BLaER1 (cell line): ENCODE data around the gene C1orf167.

ENCODE experiments used
- H3K27ac ChIP-seq: shearing (Covaris generic); formaldehyde crosslinking; 2 replicates; pipeline ENCODE4 v1.8.1; 2022
- H3K27me3 ChIP-seq: shearing (Covaris generic); formaldehyde crosslinking; 2 replicates; pipeline ENCODE4 v1.8.1; 2022
- H3K36me3 ChIP-seq: shearing (Covaris generic); formaldehyde crosslinking; 2 replicates; pipeline ENCODE4 v1.8.1; 2022
- H3K4me1 ChIP-seq: shearing (Covaris generic); formaldehyde crosslinking; 2 replicates; pipeline ENCODE4 v1.8.1; 2022
- H3K4me2 ChIP-seq: shearing (Covaris generic); formaldehyde crosslinking; 2 replicates; pipeline ENCODE4 v1.8.1; 2022
- H3K4me3 ChIP-seq: shearing (Covaris generic); formaldehyde crosslinking; 2 replicates; pipeline ENCODE4 v1.8.1; 2022
- H3K9ac ChIP-seq: shearing (Covaris generic); formaldehyde crosslinking; 2 replicates; pipeline ENCODE4 v1.8.1; 2022
- H3K9me3 ChIP-seq: shearing (Covaris generic); formaldehyde crosslinking; 2 replicates; pipeline ENCODE4 v1.8.1; 2022
- H4K20me1 ChIP-seq: shearing (Covaris generic); formaldehyde crosslinking; 2 replicates; pipeline ENCODE4 v1.8.1; 2022
- Cebpa-rat ChIP-seq: shearing (Covaris generic); IDR thresholded peaks from 2 replicates; pipeline ENCODE4 v1.8.1; 2022

Gene C1orf167

DNA sequence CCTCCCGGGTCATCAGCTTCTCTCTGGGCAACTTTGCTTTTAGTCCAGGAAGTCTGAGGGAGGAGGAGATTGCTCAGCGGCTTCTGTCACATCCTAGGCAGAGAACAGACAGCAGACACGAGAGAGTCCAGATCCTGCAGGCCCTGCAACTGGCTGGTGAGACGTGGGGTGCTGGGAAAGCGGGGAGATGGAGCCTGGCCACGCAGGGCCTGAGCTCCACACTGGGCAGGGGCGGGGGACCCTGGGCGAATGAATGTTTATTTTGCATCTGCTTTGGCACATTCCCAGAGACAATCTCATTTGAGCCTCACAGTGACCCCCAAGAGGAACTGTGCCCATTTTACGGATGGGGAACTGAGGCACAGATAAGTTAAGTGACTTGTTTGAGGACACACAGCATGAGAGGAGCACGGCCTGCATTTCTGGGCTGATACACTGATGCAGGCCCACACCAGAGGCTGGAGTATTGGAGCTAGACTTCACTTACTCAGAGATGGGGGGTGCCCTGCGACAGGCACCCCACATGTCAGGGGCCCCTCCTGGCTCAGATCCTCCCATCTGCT, 9.6 kb downstream of the C1orf167 start:
- no peaks in the 10 kb centered on the region for H3K9me3 ChIP-seq
- H4K20me1 ChIP-seq: no peaks in the 10 kb centered on the region
- TF ChIP-seq Cebpa-rat: no peak
- H3K27me3 ChIP-seq: no peaks in the 10 kb centered on the region
- no peak overlapping the region for H3K4me3 ChIP-seq
- no peak overlapping the region for H3K9ac ChIP-seq
- H3K4me2 ChIP-seq: peak overlapping the region; percentile 30; the same call in 1 of the 2 replicates
- H3K27ac ChIP-seq: 0 out of 2 replicates have a peak overlapping the region, but pooled peaks have one; percentile 30
- peaks cover 21% of the 10 kb centered on the region for H3K4me1 ChIP-seq
- no peaks in the 10 kb centered on the region for H3K36me3 ChIP-seq

DNA sequence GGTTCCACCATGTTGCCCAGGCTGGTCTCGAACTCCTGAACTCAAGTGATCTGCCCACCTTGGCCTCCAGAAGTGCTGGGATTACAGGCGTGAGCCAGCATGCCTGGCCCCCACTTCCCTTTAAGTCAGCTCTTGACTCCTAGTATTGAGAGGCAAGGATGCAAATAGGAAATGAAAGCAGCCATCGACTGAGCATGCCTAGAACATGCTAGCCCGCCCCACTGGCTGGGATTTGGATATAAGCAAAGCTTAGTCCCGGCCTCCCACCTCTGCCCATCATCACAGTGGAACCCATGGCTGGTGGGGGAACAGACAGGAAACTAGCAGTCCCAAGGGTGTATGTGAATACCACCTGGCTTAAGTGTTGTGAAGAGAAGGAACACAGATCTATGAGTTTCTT, 10.5 kb downstream of the C1orf167 start:
- Histone ChIP-seq H3K4me3 (no peak overlapping the region), H4K20me1 (no peaks in the 10 kb centered on the region), H3K4me2 (peak overlapping the region; percentile 30), H3K4me1 (peaks cover 21% of the 10 kb centered on the region), H3K36me3 (no peaks in the 10 kb centered on the region), H3K9ac (no peak overlapping the region), H3K27ac (0 out of 2 replicates have a peak overlapping the region, but pooled peaks have one; percentile 30), H3K9me3 (no peaks in the 10 kb centered on the region), H3K27me3 (no peaks in the 10 kb centered on the region)
- no peak for TF ChIP-seq Cebpa-rat

DNA sequence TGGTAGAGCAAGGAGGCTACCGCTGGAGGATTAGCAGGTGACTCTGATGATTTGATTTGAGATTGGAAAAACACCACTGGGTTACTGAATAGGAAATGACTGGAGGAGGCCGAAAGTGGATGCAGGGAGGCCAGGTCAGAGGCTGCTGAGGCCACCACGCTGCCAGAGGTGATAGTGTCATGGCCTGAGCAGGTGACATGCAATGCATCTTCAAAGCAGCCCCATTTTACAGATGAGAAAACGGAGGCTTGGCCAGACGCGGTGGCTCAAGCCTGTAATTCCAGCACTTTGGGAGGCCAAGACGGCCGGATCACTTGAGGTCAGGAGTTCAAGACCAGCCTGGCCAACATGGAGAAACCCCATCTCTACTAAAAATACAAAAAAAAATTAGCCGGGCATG, 12.8 kb downstream of the C1orf167 start:
- no peak overlapping the region for H3K4me2 ChIP-seq
- H3K27me3 ChIP-seq: no peaks in the 10 kb centered on the region
- H4K20me1 ChIP-seq: no peaks in the 10 kb centered on the region
- H3K27ac ChIP-seq: no peak overlapping the region
- H3K4me3 ChIP-seq: no peak overlapping the region
- H3K9ac ChIP-seq: no peak overlapping the region
- TF ChIP-seq Cebpa-rat: no peak
- no peaks in the 10 kb centered on the region for H3K36me3 ChIP-seq
- H3K4me1 ChIP-seq: peaks cover 10% of the 10 kb centered on the region
- H3K9me3 ChIP-seq: no peaks in the 10 kb centered on the region

DNA sequence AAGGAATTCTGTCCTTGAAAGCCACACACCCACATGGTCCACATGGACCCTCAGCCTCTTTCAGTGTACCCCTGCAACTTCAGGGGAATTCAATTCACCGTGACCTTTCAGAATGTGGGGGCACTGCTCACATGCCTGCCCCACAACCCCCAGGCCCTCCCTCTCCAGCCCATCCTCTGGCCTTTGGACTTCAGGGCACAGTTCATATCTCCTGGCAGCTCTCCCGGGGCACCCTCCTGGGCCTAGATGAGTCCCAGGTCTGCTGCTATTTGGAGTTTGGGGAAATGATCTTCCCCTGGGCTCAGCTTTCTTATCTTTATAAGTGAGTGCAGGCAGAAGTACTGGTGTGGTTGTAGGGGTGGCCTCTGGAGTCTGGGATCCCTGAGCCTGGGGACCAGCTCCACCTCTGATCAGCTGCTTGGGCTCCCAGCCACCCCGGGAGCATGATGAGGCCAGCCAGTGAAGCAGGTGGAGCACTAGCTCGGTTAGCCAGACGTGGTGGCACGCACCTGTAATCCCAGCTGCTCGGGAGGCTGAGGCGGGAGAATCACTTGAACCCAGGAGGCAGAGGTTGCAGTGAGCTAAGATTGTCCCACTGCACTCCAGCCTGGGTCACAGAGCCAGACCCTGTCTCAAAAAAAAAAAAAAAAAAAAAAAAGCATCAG, 15.8 kb downstream of the C1orf167 start:
- Histone ChIP-seq H3K27ac (no peak overlapping the region), H3K9me3 (no peaks in the 10 kb centered on the region), H3K9ac (no peak overlapping the region), H3K4me3 (no peak overlapping the region), H3K27me3 (no peaks in the 10 kb centered on the region), H3K4me2 (no peak overlapping the region), H3K36me3 (no peaks in the 10 kb centered on the region), H3K4me1 (no peaks in the 10 kb centered on the region; the same call in 1 of the 2 replicates), H4K20me1 (no peaks in the 10 kb centered on the region)
- TF ChIP-seq Cebpa-rat: no peak

DNA sequence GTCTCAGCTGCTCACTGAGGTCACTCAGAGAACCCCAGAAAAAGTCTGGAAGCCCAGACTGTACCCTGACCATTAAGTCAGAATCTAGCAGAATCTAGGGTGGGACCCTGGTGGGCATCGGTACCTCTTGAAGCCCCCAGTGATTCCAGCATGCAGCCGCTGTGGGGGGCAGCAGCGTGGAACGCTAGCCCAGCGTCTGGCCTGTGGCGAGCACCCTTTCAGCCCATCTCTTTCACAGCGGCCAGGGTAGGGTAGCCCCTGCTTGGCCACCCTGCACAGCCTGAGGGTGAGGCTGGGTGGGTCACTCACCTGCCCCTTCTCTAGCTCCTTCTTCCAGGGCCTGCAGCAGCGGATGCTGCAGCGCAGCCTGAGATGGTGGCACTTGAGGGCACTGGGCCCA, 16.3 kb downstream of the C1orf167 start:
- Histone ChIP-seq H4K20me1 (no peaks in the 10 kb centered on the region), H3K4me3 (no peak overlapping the region), H3K27ac (no peak overlapping the region), H3K36me3 (no peaks in the 10 kb centered on the region), H3K4me2 (no peak overlapping the region), H3K9me3 (no peaks in the 10 kb centered on the region), H3K9ac (no peak overlapping the region), H3K4me1 (no peaks in the 10 kb centered on the region), H3K27me3 (no peaks in the 10 kb centered on the region)
- TF ChIP-seq Cebpa-rat: no peak

GRCh38 chr1:11778844-11779623, 17.0 kb downstream of the C1orf167 start:
- no peak overlapping the region for H3K4me2 ChIP-seq

DNA sequence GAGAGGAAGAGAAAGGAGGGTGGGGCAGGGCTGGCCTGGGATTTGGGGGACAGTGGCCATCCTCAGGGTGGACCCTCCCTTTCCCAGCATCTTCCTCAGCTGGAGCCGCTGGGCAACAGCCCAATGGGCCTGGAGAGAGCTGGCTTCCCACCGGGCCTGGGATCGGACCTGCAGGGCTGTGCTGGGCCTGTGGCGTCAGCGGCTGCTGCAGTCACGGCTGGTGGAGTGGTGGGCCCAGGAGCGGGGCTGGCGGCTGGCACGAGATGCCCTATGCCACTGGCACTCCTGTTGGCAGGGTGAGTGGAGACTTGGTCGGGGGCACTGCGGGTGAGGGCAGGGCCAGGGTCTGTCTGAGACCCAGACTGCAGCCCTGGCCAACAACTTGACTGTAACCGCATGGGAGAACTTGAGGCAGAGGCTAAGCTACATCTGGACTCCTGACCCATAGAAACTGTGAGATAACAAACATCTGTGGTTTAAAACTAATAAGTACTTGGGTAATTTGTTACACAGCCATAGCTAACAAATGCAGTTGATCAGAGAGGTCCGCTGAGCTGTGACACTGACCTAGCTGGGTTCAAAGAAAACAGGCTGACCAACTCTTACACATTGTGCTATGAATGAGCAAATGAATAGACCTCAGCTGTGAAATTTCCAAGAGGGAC, 17.9 kb downstream of the C1orf167 start:
- H3K36me3 ChIP-seq: no peaks in the 10 kb centered on the region
- no peaks in the 10 kb centered on the region for H3K27me3 ChIP-seq
- H3K4me3 ChIP-seq: no peak overlapping the region
- no peak for TF ChIP-seq Cebpa-rat
- no peak overlapping the region for H3K27ac ChIP-seq
- no peaks in the 10 kb centered on the region for H3K9me3 ChIP-seq
- H3K9ac ChIP-seq: no peak overlapping the region
- no peak overlapping the region for H3K4me2 ChIP-seq
- no peaks in the 10 kb centered on the region for H4K20me1 ChIP-seq
- peaks cover 10% of the 10 kb centered on the region for H3K4me1 ChIP-seq

More at GRCh38 chr1:11778844-11779623, 17.0 kb downstream of the C1orf167 start:
- H3K27me3 ChIP-seq: no peaks in the 10 kb centered on the region
- H4K20me1 ChIP-seq: no peaks in the 10 kb centered on the region
- no peak overlapping the region for H3K4me3 ChIP-seq
- H3K9me3 ChIP-seq: no peaks in the 10 kb centered on the region
- no peaks in the 10 kb centered on the region for H3K36me3 ChIP-seq
- no peak for TF ChIP-seq Cebpa-rat
- H3K9ac ChIP-seq: no peak overlapping the region
- peaks cover 2% of the 10 kb centered on the region for H3K4me1 ChIP-seq
- no peak overlapping the region for H3K27ac ChIP-seq

DNA sequence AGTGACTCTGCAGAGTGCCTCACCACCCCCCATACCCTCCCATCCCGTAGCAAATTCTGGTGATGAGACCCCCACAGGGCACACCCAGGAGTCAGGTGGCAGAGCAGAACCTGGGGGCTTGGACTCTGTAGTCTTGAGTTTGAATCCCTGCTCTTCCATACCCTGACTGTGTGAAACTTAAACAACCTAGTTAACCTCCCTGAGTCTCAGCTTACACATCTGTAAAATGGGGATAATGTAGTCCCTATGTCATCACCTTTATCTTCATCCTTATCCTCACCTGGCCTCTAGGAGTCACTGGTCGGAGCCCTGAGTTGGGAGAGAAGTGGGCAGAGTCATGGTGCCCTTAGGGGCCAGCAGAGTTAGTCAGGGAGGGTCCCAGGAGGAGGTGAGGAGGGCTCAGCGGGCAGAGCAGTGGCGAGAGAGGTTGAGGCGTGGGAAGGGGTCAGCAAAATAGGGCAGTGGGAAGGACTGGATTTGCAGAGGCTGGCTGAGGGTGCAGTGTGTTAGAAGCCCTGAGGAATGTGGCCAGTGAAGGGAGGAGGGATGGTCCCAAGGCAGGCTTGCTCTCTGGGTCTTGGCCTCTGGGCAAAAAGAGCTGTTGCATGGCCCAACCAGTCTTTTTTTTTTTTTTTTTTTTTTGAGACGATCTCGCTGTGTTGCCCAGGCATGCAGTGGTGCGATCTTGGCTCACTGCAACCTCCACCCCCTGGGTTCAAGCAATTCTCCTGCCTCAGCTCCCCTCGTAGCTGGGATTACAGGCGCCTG, 18.6 kb downstream of the C1orf167 start:
- H3K4me3 ChIP-seq: no peak overlapping the region
- peaks cover 17% of the 10 kb centered on the region for H3K4me1 ChIP-seq
- TF ChIP-seq Cebpa-rat: no peak
- H3K9me3 ChIP-seq: no peaks in the 10 kb centered on the region
- H3K27ac ChIP-seq: no peak overlapping the region
- H3K27me3 ChIP-seq: no peaks in the 10 kb centered on the region
- H3K9ac ChIP-seq: no peak overlapping the region
- no peak overlapping the region for H3K4me2 ChIP-seq
- H3K36me3 ChIP-seq: no peaks in the 10 kb centered on the region
- H4K20me1 ChIP-seq: no peaks in the 10 kb centered on the region

DNA sequence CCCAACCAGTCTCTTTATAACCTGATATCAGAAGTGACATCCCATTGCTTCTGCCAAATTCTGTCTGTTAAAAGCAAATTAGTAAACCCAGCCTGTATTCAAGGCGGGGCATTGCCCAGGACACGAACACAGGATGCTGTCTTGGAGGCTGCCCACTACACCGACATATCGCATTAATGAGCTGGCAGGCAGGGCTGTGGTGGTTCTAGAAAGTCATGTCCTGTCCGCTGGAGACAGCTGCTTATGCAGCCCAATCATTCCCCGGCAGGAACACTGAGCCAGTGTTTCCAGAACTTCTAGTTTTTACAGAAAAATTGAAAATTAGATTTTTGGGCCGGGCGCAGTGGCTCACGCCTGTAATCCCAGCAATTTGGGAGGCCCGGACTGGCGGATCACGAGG, 19.3 kb downstream of the C1orf167 start:
- H3K4me2 ChIP-seq: no peak overlapping the region
- no peaks in the 10 kb centered on the region for H3K36me3 ChIP-seq
- H3K4me1 ChIP-seq: peaks cover 24% of the 10 kb centered on the region
- H3K9me3 ChIP-seq: no peaks in the 10 kb centered on the region
- H3K27me3 ChIP-seq: no peaks in the 10 kb centered on the region
- no peaks in the 10 kb centered on the region for H4K20me1 ChIP-seq
- no peak overlapping the region for H3K4me3 ChIP-seq
- TF ChIP-seq Cebpa-rat: no peak
- no peak overlapping the region for H3K9ac ChIP-seq
- H3K27ac ChIP-seq: no peak overlapping the region
